H1 (cell line): ENCODE data around the gene CIDEA. TPM values are rescaled to one million over a fixed set of nuclear protein-coding genes. Genes with fewer than 3 reads are reported as not detected.

Experiments
- CTCF ChIA-PET: fragments of 300-600 bp; sonication (Branson Sonifier 250); formaldehyde crosslinking; loops from one replicate; lab custom pipeline; 2021; ENCODE audit not compliant: partially characterized antibody; lab: Charles Lee
- POLR2A ChIA-PET: fragments of 300-600 bp; sonication (Branson Sonifier 250); formaldehyde crosslinking; loops from one replicate; lab custom pipeline; 2021; ENCODE audit warnings: inconsistent platforms; ENCODE audit not compliant: partially characterized antibody; lab: Charles Lee
- DNase-seq, 2 experiments: peaks; one replicate each; pipeline versions ENCODE4 v3.0.0 to v3.0.0-alpha.2; 2010 to 2022; ENCODE audit warnings: low spot score in 2 of 2, low read depth in 1 of 2, mixed read lengths in 1 of 2
- FAIRE-seq: peaks from 2 replicates; lab custom pipeline; 2011; peaks lifted over from hg19 to GRCh38; lab: Jason Lieb, UNC
- H2AFZ ChIP-seq: 2 replicates; pipeline ENCODE4 v1.8.1; 2012; ENCODE audit warnings: low read length, inconsistent platforms
- H2AK5ac ChIP-seq: 2 replicates; pipeline ENCODE4 v1.6.1; 2013; ENCODE audit warnings: low read depth, low read length
- H2BK120ac ChIP-seq: replicated peaks from 2 replicates; pipeline ENCODE3; 2013; ENCODE audit warnings: low read depth, low read length, inconsistent platforms
- H2BK12ac ChIP-seq: 2 replicates; pipeline ENCODE4 v1.6.1; 2013; ENCODE audit warnings: low read depth, low read length
- H2BK15ac ChIP-seq: 2 replicates; pipeline ENCODE4 v1.6.1; 2013; ENCODE audit warnings: low read length
- H2BK20ac ChIP-seq: 2 replicates; pipeline ENCODE4 v1.6.1; 2013; ENCODE audit warnings: low read length
- H2BK5ac ChIP-seq: 2 replicates; pipeline ENCODE4 v1.6.1; 2013; ENCODE audit warnings: low read depth, low read length
- H3K14ac ChIP-seq: 2 replicates; pipeline ENCODE4 v1.6.1; 2013; ENCODE audit warnings: inconsistent platforms; ENCODE audit not compliant: insufficient read length
- H3K18ac ChIP-seq: 2 replicates; pipeline ENCODE4 v1.6.1; 2013; ENCODE audit warnings: low read length; ENCODE audit errors: extremely low read depth
- H3K23ac ChIP-seq: 2 replicates; pipeline ENCODE4 v1.6.1; 2013; ENCODE audit warnings: inconsistent platforms; ENCODE audit not compliant: insufficient read length
- H3K23me2 ChIP-seq: 2 replicates; pipeline ENCODE4 v1.6.1; 2013; ENCODE audit warnings: low read depth, low read length
- H3K27ac ChIP-seq: 2 replicates; pipeline ENCODE4 v1.6.1; 2011; ENCODE audit warnings: low read depth, low read length, inconsistent platforms
- H3K27me3 ChIP-seq, 4 experiments: replicated peaks in 1 of 4; 1 replicate in 1 of 4; 2 replicates in 3 of 4; pipeline versions ENCODE4 v1.6.1 to v1.8.1; 2011 to 2013; ENCODE audit warnings: low read length in 3 of 4, mild to moderate bottlenecking in 3 of 4, inconsistent platforms in 2 of 4, mixed read lengths in 2 of 4, moderate library complexity in 1 of 4; ENCODE audit not compliant: control insufficient read depth in 3 of 4, insufficient read depth in 3 of 4; ENCODE audit errors: extremely low read depth in 1 of 4
- H3K36me3 ChIP-seq, 4 experiments: 2 replicates each; pipeline versions ENCODE4 v1.6.1 to v1.8.1; 2011 to 2013; ENCODE audit warnings: mild to moderate bottlenecking in 4 of 4, low read length in 3 of 4, moderate library complexity in 2 of 4, control low read depth in 1 of 4, inconsistent platforms in 1 of 4; ENCODE audit not compliant: insufficient read depth in 4 of 4, control insufficient read depth in 2 of 4
- H3K4ac ChIP-seq: replicated peaks from 2 replicates; pipeline ENCODE3; 2013; ENCODE audit warnings: low read length, low read depth, mixed read lengths, inconsistent platforms; ENCODE audit not compliant: insufficient read length
- H3K4me1 ChIP-seq, 4 experiments: replicated peaks in 1 of 4; 1 replicate in 1 of 4; 2 replicates in 3 of 4; pipeline versions ENCODE4 v1.6.1 to v1.8.1; 2011 to 2013; ENCODE audit warnings: low read length in 3 of 4, inconsistent platforms in 2 of 4, mixed read lengths in 1 of 4; ENCODE audit not compliant: insufficient read depth in 4 of 4, control insufficient read depth in 3 of 4
- H3K4me2 ChIP-seq, 2 experiments: 2 replicates each; pipeline versions ENCODE4 v1.6.1 to v1.8.1; 2011 to 2013; ENCODE audit warnings: low read depth in 2 of 2, low read length in 2 of 2, control low read depth in 1 of 2, inconsistent platforms in 1 of 2, mild to moderate bottlenecking in 1 of 2; ENCODE audit not compliant: insufficient read depth in 1 of 2
- H3K4me3 ChIP-seq, 4 experiments: fragments of 200-600, 300-600 bp in 1 of 4; sonication (generic), shearing (Covaris generic), sonication (Bioruptor Twin) in 1 of 4; 2 replicates each; pipeline versions ENCODE4 v1.5.1 to v1.8.1; 2011 to 2016; ENCODE audit warnings: low read length in 4 of 4, low read depth in 3 of 4, control low read depth in 2 of 4, inconsistent platforms in 2 of 4, mild to moderate bottlenecking in 2 of 4, mixed read lengths in 1 of 4, moderate library complexity in 1 of 4; ENCODE audit not compliant: insufficient read depth in 2 of 4; ENCODE audit errors: extremely low read depth in 1 of 4
- H3K56ac ChIP-seq: replicated peaks from 2 replicates; pipeline ENCODE3; 2013; ENCODE audit warnings: low read depth, mild to moderate bottlenecking, mixed read lengths, low read length, inconsistent platforms; ENCODE audit not compliant: insufficient read length
- H3K79me1 ChIP-seq: 2 replicates; pipeline ENCODE4 v1.6.1; 2013; ENCODE audit warnings: low read depth, low read length, control low read depth
- H3K79me2 ChIP-seq, 2 experiments: 2 replicates each; pipeline versions ENCODE4 v1.6.1 to v1.8.1; 2012 to 2013; ENCODE audit warnings: low read length in 2 of 2, mild to moderate bottlenecking in 2 of 2, inconsistent platforms in 1 of 2; ENCODE audit not compliant: insufficient read depth in 2 of 2, control insufficient read depth in 1 of 2
- H3K9ac ChIP-seq, 4 experiments: replicated peaks in 1 of 4; 1 replicate in 1 of 4; 2 replicates in 3 of 4; pipeline versions ENCODE4 v1.6.1 to v1.8.1; 2011 to 2013; ENCODE audit warnings: low read depth in 3 of 4, low read length in 3 of 4, control low read depth in 2 of 4, mild to moderate bottlenecking in 2 of 4, moderate library complexity in 2 of 4, inconsistent platforms in 1 of 4; ENCODE audit errors: extremely low read depth in 1 of 4
- H3K9me3 ChIP-seq, 2 experiments: 2 replicates each; pipeline versions ENCODE4 v1.6.1 to v1.8.1; 2012 to 2013; ENCODE audit warnings: mild to moderate bottlenecking in 2 of 2, moderate library complexity in 2 of 2, control low read depth in 1 of 2, inconsistent platforms in 1 of 2, low read depth in 1 of 2, low read length in 1 of 2, mixed read lengths in 1 of 2; ENCODE audit not compliant: insufficient read depth in 2 of 2
- H4K20me1 ChIP-seq, 2 experiments: replicated peaks in 1 of 2; 2 replicates each; pipeline versions ENCODE3 to v1.8.1; 2011 to 2013; ENCODE audit warnings: inconsistent platforms in 2 of 2, low read length in 2 of 2, mild to moderate bottlenecking in 1 of 2; ENCODE audit not compliant: insufficient read depth in 2 of 2, control insufficient read depth in 1 of 2
- H4K5ac ChIP-seq: 2 replicates; pipeline ENCODE4 v1.6.1; 2013; ENCODE audit warnings: low read length, low read depth, mixed read lengths, inconsistent platforms; ENCODE audit not compliant: insufficient read length
- H4K8ac ChIP-seq: 2 replicates; pipeline ENCODE4 v1.8.0; 2013; ENCODE audit warnings: mild to moderate bottlenecking, moderate library complexity, low read length, inconsistent platforms; ENCODE audit not compliant: insufficient read depth; ENCODE audit errors: extremely low read depth
- H4K91ac ChIP-seq: replicated peaks from 2 replicates; pipeline ENCODE3; 2013; ENCODE audit warnings: low read length, mixed read lengths, inconsistent platforms; ENCODE audit not compliant: insufficient read length
- ASH2L ChIP-seq: fragments of 200-600, 300-600 bp; sonication (generic); IDR thresholded peaks from one replicate; pipeline ENCODE4 v1.7.1; 2017; ENCODE audit warnings: low read length
- CBX5 ChIP-seq: fragments of 300-800, 300-1000 bp; sonication (generic); IDR thresholded peaks from 2 replicates; pipeline ENCODE4 v1.7.1; 2016; ENCODE audit warnings: antibody characterized with exemption, low read length, low read depth
- POLR2A ChIP-seq, 2 experiments: IDR thresholded peaks; 1 replicate in 1 of 2; 2 replicates in 1 of 2; pipeline ENCODE4 v1.6.1; 2011; ENCODE audit warnings: low read depth in 2 of 2, low read length in 2 of 2, mild to moderate bottlenecking in 2 of 2; ENCODE audit errors: control extremely low read depth in 1 of 2
- POLR2AphosphoS5 ChIP-seq: IDR thresholded peaks from 2 replicates; pipeline ENCODE4 v1.6.1; 2011; ENCODE audit warnings: low read depth, low read length
- RBBP5 ChIP-seq: IDR thresholded peaks from 2 replicates; pipeline ENCODE4 v1.7.1; 2012; ENCODE audit warnings: low read depth, mild to moderate bottlenecking, inconsistent platforms, low read length, moderate library complexity, borderline replicate concordance
- RFX5 ChIP-seq: IDR thresholded peaks from 2 replicates; pipeline ENCODE4 v1.6.1; 2011; ENCODE audit warnings: low read depth, low read length, improper control_type of control experiment, borderline replicate concordance
- RNF2 ChIP-seq: fragments of 200-900, 300-1000 bp; sonication (generic); IDR thresholded peaks from 2 replicates; pipeline ENCODE4 v1.7.1; 2016; ENCODE audit warnings: borderline replicate concordance, low read depth, mild to moderate bottlenecking, antibody characterized with exemption, low read length; ENCODE audit not compliant: poor library complexity, severe bottlenecking; ENCODE audit errors: missing control alignments
- TAF7 ChIP-seq: optimal IDR thresholded peaks from 2 replicates; pipeline ENCODE3; 2011; ENCODE audit warnings: low read depth, mild to moderate bottlenecking, inconsistent platforms, low read length, moderate library complexity, borderline replicate concordance
- TCF12 ChIP-seq: IDR thresholded peaks from 2 replicates; pipeline ENCODE4 v1.6.1; 2011; ENCODE audit warnings: low read depth, mild to moderate bottlenecking, low read length
- ZNF274 ChIP-seq: IDR thresholded peaks from 2 replicates; pipeline ENCODE4 v1.7.0; 2012; ENCODE audit warnings: low read length, borderline replicate concordance; ENCODE audit errors: extremely low read depth
- WGBS, 2 experiments: shearing (Covaris generic) in 1 of 2; methylation state at CpG; one replicate each; pipeline versions ENCODE4 v1.1.6 to v1.1.7; 2013 to 2015; ENCODE audit warnings: low lambda C conversion rate in 2 of 2, mixed read lengths in 2 of 2, inconsistent platforms in 1 of 2, low coverage in 1 of 2, missing lambda C conversion rate in 1 of 2; ENCODE audit not compliant: insufficient replicate concordance in 2 of 2, insufficient coverage in 1 of 2, insufficient read length in 1 of 2; ENCODE audit errors: extremely low coverage in 1 of 2, missing lambda C conversion rate in 1 of 2; 5-methylcytosine and 5-hydroxymethylcytosine counted together
- polyA plus RNA-seq, 7 experiments: library from polyadenylated mRNA; depleted of rRNA in 3 of 7; stranded (reverse) in 5 of 7; unstranded in 2 of 7; fragments of >200 nt in 5 of 7; fragments of 200-250 nt in 2 of 7; gene quantifications; 1 replicate in 5 of 7; 2 replicates in 1 of 7; 4 replicates in 1 of 7; pipeline versions ENCODE4 v1.2.1 to v1.2.3, GENCODE V29; 2011 to 2013; ENCODE audit warnings: missing spikeins in 2 of 7, mixed read lengths in 2 of 7
- total RNA-seq: library from RNA; stranded (reverse); fragmentation: NEBNext Ultra II Directional; extraction: Animal tissue kit (Norgen Biotek cat#: 25700); gene quantifications from 2 replicates; pipeline ENCODE4 v1.2.1, GENCODE V29; 2021
- TF ChIP-seq, protein P1 (sequence below): IDR thresholded peaks from 2 replicates; pipeline ENCODE4 v1.6.1; 2011; ENCODE audit warnings: low read depth, mild to moderate bottlenecking, low read length; ENCODE audit not compliant: insufficient read depth

The CIDEA gene
- total and polyA plus RNA-seq, 2 of the 8 experiments (the other 6 are each of a cell fraction or from before 2014, with no cell fraction given): not detected

- Histone ChIP-seq H2BK120ac (no peak overlapping the region), H2BK15ac (no peak overlapping the region), H3K36me3 (no peaks in the 10 kb centered on the region), H4K8ac (no peak overlapping the region), H3K14ac (no peak overlapping the region), H3K27ac (no peak overlapping the region), H3K23me2 (peaks cover 10% of the 10 kb centered on the region; the same call in 1 of the 2 replicates), H3K79me1 (no peaks in the 10 kb centered on the region), H3K18ac (no peak overlapping the region), H4K5ac (no peak overlapping the region), H4K91ac (no peak overlapping the region), H3K4me2 (no peak overlapping the region), H2AK5ac (no peak overlapping the region), H3K4me3 (no peak overlapping the region), H2BK12ac (no peak overlapping the region), H2AFZ (no peak overlapping the region), H3K56ac (no peak overlapping the region), H3K4me1 (peaks cover 0 to 4% (median 1%) of the 10 kb centered on the region in 4 experiments; a peak in 6 of 7 replicates), H3K79me2 (no peaks in the 10 kb centered on the region), H3K9me3 (no peaks in the 10 kb centered on the region), H2BK20ac (no peak overlapping the region), H4K20me1 (peaks cover 0 to 2% of the 10 kb centered on the region in 2 experiments), H2BK5ac (no peak overlapping the region), H3K23ac (no peak overlapping the region), H3K27me3 (peaks cover 23 to 34% (median 30%) of the 10 kb centered on the region in 4 experiments), H3K9ac (no peak overlapping the region), H3K4ac (no peak overlapping the region)
- ChIA-PET POLR2A (interaction anchor here (0.7 to 1.0 kb wide), 2 partner anchors 24 to 48 kb away, joined by 3 read pairs; no protein-coding TSS in a partner anchor), CTCF (interaction anchor here (0.6 to 5.0 kb wide), 6 partner anchors 12 to 41 kb away, joined by 3 to 22 read pairs (median 4); no protein-coding TSS in a partner anchor)
- WGBS, 2 experiments: 90% methylated on average over 29 of the region's 29 CpGs; no CpG with 5 or more reads in 1 of the 2 experiments
- DNase-seq: no peak
- FAIRE-seq: no peak
- no peak for TF ChIP-seq POLR2AphosphoS5
- TF ChIP-seq ASH2L: no peak
- TF ChIP-seq ZNF274: no peak
- no peak for TF ChIP-seq POLR2A (IDR thresholded peaks at IDR 0.05; ENCODE audit: control extremely low read depth in 1 of 2, low read depth in 2 of 2, low read length in 2 of 2)
- no peak for TF ChIP-seq TAF7
- no peak for TF ChIP-seq RBBP5
- TF ChIP-seq RFX5: no peak
- TF ChIP-seq, protein P1, sequence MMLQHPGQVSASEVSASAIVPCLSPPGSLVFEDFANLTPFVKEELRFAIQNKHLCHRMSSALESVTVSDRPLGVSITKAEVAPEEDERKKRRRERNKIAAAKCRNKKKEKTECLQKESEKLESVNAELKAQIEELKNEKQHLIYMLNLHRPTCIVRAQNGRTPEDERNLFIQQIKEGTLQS: no peak
- no peak for TF ChIP-seq RNF2
- no peak for TF ChIP-seq TCF12
- TF ChIP-seq CBX5: no peak
Observed at GRCh38 chr18:12258719-12259705, 4.9 kb downstream of the CIDEA start.
